Measurements from ENCODE around the gene RHOT2.

The RHOT2 gene

GRCh38 chr16:647173-647902, 20.6 kb upstream of the RHOT2 start:
- no peak overlapping the region for H3K4me3 ChIP-seq (ENCODE audit: low read length)

DNA sequence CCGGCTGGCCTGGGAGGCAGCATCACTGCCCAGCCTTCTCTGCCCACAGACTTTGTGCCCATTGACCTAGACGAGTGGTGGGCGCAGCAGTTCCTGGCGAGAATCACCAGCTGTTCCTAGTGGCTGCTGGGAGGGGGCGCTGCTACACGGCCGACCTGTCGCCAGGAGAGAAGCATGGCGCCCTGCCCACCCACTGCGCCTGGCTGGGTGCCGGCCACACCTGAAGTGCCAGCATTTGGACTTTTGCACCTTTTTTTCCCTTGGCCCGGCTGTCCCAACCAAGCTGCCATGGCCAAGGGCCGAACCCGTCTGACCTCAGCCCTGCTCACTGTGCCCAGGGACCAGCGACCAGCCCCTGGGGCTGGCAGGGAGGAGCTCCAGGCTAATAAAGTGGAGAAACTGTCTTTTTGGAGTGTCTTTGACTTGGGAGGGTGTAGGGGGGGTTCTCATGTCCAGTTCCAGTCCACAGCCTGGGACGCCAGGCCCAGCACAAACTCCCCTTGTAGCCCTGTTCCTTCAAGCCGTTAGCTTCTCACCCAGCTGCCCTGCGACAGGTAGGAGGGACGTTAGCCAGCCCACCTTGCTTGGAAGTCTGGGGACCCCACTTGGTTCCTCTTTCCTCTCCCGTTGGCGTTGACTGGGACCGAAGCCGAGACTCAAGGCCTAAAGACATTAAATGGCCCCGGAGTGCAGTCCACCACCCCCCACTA, 19.7 kb upstream of the RHOT2 start:
- H3K4me1 ChIP-seq (ENCODE audit: insufficient read depth, low read length) = peaks cover 17% of the 10 kb centered on the region
- no peaks in the 10 kb centered on the region for H3K27me3 ChIP-seq (ENCODE audit: insufficient read depth, low read length)
- peaks cover 10% of the 10 kb centered on the region for H3K36me3 ChIP-seq (ENCODE audit: insufficient read depth, low read length)
- peak overlapping the region; percentile 95 for H3K4me3 ChIP-seq (ENCODE audit: low read length)
- no peaks in the 10 kb centered on the region for H3K9me3 ChIP-seq (ENCODE audit: low read length)
- H2AFZ ChIP-seq (ENCODE audit: low read depth, low read length) = peak overlapping the region; percentile 82

More at GRCh38 chr16:647173-647902, 20.6 kb upstream of the RHOT2 start:
- Histone ChIP-seq H3K9me3 (ENCODE audit: low read length) (no peaks in the 10 kb centered on the region), H2AFZ (ENCODE audit: low read depth, low read length) (no peak overlapping the region), H3K4me1 (ENCODE audit: insufficient read depth, low read length) (peaks cover 22% of the 10 kb centered on the region), H3K36me3 (ENCODE audit: insufficient read depth, low read length) (peaks cover 7% of the 10 kb centered on the region), H3K27me3 (ENCODE audit: insufficient read depth, low read length) (no peaks in the 10 kb centered on the region)

GRCh38 chr16:648781-649589, 18.9 kb upstream of the RHOT2 start, which contains the start of gene WDR90:
Gene WDR90, plus strand, starts transcription at chr16:649365. Its CDS starts 52 bp downstream, at chr16:649417.
- H2AFZ ChIP-seq (ENCODE audit: low read depth, low read length) = peak within 1 kb of the TSS; percentile 82
- H3K9me3 ChIP-seq (ENCODE audit: low read length) = no peaks in the 10 kb centered on the region
- H3K36me3 ChIP-seq (ENCODE audit: insufficient read depth, low read length) = peaks cover 13% of the 10 kb centered on the region
- H3K4me3 ChIP-seq (ENCODE audit: low read length) = peak within 1 kb of the TSS; percentile 95
- H3K27me3 ChIP-seq (ENCODE audit: insufficient read depth, low read length) = no peaks in the 10 kb centered on the region
- peaks cover 17% of the 10 kb centered on the region for H3K4me1 ChIP-seq (ENCODE audit: insufficient read depth, low read length)

DNA sequence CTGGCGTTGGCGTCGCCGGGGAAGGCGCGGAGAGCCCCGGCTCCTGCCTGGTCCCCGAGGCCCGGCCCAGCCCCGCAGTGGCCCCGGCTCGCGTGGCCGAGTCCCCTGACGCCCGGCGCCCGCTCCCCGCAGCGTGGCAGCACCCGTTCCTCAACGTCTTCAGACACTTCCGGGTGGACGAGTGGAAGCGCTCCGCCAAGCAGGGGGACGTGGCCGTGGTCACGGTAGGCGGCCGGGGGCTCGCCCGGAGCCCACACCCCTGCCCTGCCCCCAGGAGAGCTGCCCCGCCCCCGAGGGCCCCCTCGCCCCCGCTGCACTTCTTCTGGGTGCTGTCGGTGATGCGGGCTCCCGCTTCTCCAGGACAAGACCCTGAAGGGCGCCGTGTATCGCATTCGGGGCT, 18.3 kb upstream of the RHOT2 start:
- Histone ChIP-seq H3K4me3 (ENCODE audit: low read length) (peak overlapping the region; percentile 95), H3K27me3 (ENCODE audit: insufficient read depth, low read length) (no peaks in the 10 kb centered on the region), H3K36me3 (ENCODE audit: insufficient read depth, low read length) (peaks cover 15% of the 10 kb centered on the region), H3K9me3 (ENCODE audit: low read length) (no peaks in the 10 kb centered on the region), H3K4me1 (ENCODE audit: insufficient read depth, low read length) (peaks cover 17% of the 10 kb centered on the region), H2AFZ (ENCODE audit: low read depth, low read length) (no peak overlapping the region)

DNA sequence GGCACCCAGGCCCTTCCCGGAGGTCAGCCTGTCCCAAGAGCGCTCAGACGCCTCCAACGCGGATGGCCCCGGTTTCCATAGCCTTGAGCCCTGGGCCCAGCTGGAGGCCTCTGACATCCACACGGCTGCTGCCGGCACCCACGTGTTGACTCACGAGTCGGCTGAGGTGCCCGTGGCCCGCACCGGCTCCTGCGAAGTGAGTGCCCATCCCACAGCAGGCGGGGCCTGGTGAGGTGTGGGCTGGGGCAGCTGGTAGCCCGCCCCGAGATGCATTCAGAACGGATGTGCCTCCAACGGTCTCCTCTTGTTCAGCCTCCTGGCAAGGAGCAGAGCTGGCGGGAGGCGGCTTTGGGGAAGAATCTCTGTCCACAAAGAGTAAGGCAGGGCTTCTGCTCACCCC, 16.1 kb upstream of the RHOT2 start:
- Histone ChIP-seq H3K4me1 (ENCODE audit: insufficient read depth, low read length) (peaks cover 17% of the 10 kb centered on the region), H3K36me3 (ENCODE audit: insufficient read depth, low read length) (peaks cover 27% of the 10 kb centered on the region), H2AFZ (ENCODE audit: low read depth, low read length) (no peak overlapping the region), H3K9me3 (ENCODE audit: low read length) (no peaks in the 10 kb centered on the region), H3K4me3 (ENCODE audit: low read length) (no peak overlapping the region), H3K27me3 (ENCODE audit: insufficient read depth, low read length) (no peaks in the 10 kb centered on the region)

DNA sequence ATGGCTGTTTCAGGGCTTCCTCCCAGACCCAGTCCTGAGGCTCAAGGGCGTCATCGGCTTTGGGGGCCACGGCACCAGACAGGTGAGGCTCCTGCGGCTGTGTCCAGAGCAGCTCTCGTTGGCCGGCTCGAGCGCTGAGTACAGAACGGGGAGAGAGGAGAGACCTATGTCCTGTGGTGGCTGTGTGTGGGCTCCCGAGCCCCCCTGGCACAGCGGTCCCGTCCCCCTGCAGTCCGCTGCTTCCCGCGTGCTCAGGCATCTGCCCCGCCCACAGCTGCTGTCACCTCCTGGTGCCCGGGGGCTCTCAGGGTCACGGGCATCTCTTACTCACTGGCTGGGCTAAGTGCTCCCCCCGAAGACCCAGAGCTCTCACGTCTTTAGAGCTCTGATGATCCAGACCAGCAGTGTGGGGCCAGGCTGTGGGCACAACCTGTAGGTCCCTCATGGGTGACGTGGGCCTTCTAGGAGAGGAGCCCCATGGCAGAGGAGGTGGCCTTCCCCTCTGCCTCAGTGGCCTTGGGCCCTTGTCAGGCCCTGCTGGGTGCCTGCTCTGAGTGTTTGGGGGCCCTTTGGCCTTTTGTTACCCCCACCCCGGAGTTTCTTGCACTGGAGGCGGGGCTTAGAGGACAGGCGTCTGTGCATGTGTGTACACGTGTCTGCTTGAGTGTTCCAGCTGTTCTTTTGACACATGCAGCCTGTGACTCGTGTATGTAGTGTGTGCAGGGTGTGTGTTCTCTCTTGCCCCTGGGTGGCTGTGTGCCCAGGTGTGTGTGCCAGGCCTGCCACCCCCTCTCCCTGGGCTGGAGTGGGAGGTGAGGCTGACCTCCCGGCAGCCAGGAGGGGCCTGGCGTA, 15.3 kb upstream of the RHOT2 start:
- no peaks in the 10 kb centered on the region for H3K27me3 ChIP-seq (ENCODE audit: insufficient read depth, low read length)
- peaks cover 17% of the 10 kb centered on the region for H3K4me1 ChIP-seq (ENCODE audit: insufficient read depth, low read length)
- no peak overlapping the region for H3K4me3 ChIP-seq (ENCODE audit: low read length)
- H2AFZ ChIP-seq (ENCODE audit: low read depth, low read length) = no peak overlapping the region
- peaks cover 33% of the 10 kb centered on the region for H3K36me3 ChIP-seq (ENCODE audit: insufficient read depth, low read length)
- H3K9me3 ChIP-seq (ENCODE audit: low read length) = no peaks in the 10 kb centered on the region

GRCh38 chr16:654034-654433, 13.9 kb upstream of the RHOT2 start:
- peaks cover 47% of the 10 kb centered on the region for H3K36me3 ChIP-seq (ENCODE audit: insufficient read depth, low read length)
- no peaks in the 10 kb centered on the region for H3K9me3 ChIP-seq (ENCODE audit: low read length)
- H3K4me1 ChIP-seq (ENCODE audit: insufficient read depth, low read length) = peaks cover 8% of the 10 kb centered on the region
- H3K27me3 ChIP-seq (ENCODE audit: insufficient read depth, low read length) = no peaks in the 10 kb centered on the region
- H3K4me3 ChIP-seq (ENCODE audit: low read length) = no peak overlapping the region
- H2AFZ ChIP-seq (ENCODE audit: low read depth, low read length) = no peak overlapping the region

- Histone ChIP-seq H2AFZ (ENCODE audit: low read depth, low read length) (no peak overlapping the region), H3K4me1 (ENCODE audit: insufficient read depth, low read length) (peaks cover 2% of the 10 kb centered on the region), H3K36me3 (ENCODE audit: insufficient read depth, low read length) (peaks cover 54% of the 10 kb centered on the region), H3K4me3 (ENCODE audit: low read length) (no peak overlapping the region), H3K27me3 (ENCODE audit: insufficient read depth, low read length) (no peaks in the 10 kb centered on the region), H3K9me3 (ENCODE audit: low read length) (no peaks in the 10 kb centered on the region)
Measured at GRCh38 chr16:657487-657886, 10.4 kb upstream of the RHOT2 start.

GRCh38 chr16:658679-659571, 9.0 kb upstream of the RHOT2 start:
- Histone ChIP-seq H3K4me1 (ENCODE audit: insufficient read depth, low read length) (peaks cover 2% of the 10 kb centered on the region), H3K36me3 (ENCODE audit: insufficient read depth, low read length) (peaks cover 50% of the 10 kb centered on the region), H3K4me3 (ENCODE audit: low read length) (no peak overlapping the region)

GRCh38 chr16:659618-660017, 8.3 kb upstream of the RHOT2 start:
- Histone ChIP-seq H3K27me3 (ENCODE audit: insufficient read depth, low read length) (no peaks in the 10 kb centered on the region), H3K4me1 (ENCODE audit: insufficient read depth, low read length) (peaks cover 2% of the 10 kb centered on the region), H2AFZ (ENCODE audit: low read depth, low read length) (no peak overlapping the region), H3K4me3 (ENCODE audit: low read length) (no peak overlapping the region), H3K36me3 (ENCODE audit: insufficient read depth, low read length) (peaks cover 49% of the 10 kb centered on the region), H3K9me3 (ENCODE audit: low read length) (no peaks in the 10 kb centered on the region)

More at GRCh38 chr16:658679-659571, 9.0 kb upstream of the RHOT2 start:
- Histone ChIP-seq H3K27me3 (ENCODE audit: insufficient read depth, low read length) (no peaks in the 10 kb centered on the region), H3K9me3 (ENCODE audit: low read length) (no peaks in the 10 kb centered on the region), H2AFZ (ENCODE audit: low read depth, low read length) (no peak overlapping the region)

- no peak overlapping the region for H2AFZ ChIP-seq (ENCODE audit: low read depth, low read length)
Measured at GRCh38 chr16:660132-660458, 7.8 kb upstream of the RHOT2 start.

More at GRCh38 chr16:660132-660458, 7.8 kb upstream of the RHOT2 start:
- no peaks in the 10 kb centered on the region for H3K9me3 ChIP-seq (ENCODE audit: low read length)
- H3K4me3 ChIP-seq (ENCODE audit: low read length) = no peak overlapping the region
- H3K36me3 ChIP-seq (ENCODE audit: insufficient read depth, low read length) = peaks cover 47% of the 10 kb centered on the region
- H3K4me1 ChIP-seq (ENCODE audit: insufficient read depth, low read length) = peaks cover 2% of the 10 kb centered on the region
- no peaks in the 10 kb centered on the region for H3K27me3 ChIP-seq (ENCODE audit: insufficient read depth, low read length)

All from neuron (in vitro differentiated cells).